NCI-H510A treated with DMSO at 0.1 percent for 48 hours (cell line): ENCODE results near the gene MASP2.
"Not testable (repeated sequence)": the region's sequence is repeated elsewhere in the genome, so short reads cannot be mapped to it uniquely, and the experiment has no call there.

Experiments
- DNase-seq: peaks from one replicate; lab custom pipeline; 2025; lab: John Stamatoyannopoulos, UW

MASP2 gene

DNA sequence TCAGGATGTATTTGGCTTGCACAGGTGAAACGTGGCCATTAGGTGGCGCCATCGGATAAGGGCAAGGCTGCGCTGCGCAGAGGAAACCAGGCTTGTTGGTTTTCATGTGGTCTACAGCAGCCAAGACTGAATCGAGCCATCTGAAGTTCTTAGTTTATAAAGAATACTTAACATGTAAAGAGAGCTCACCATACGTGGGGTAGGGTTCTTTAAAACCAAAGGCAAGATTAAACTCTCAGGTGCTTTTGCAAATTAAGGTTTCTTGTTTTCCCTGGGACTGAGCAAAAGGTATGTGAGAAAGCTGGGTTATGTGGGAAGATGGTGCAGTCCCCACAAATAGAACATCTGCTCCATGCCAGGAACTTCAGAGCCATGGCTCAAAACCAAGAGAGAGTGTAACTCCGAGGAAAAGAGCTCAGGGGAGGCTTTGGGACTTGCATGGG, 9.3 kb downstream of the MASP2 start:
- peak; percentile 100 for DNase-seq

DNA sequence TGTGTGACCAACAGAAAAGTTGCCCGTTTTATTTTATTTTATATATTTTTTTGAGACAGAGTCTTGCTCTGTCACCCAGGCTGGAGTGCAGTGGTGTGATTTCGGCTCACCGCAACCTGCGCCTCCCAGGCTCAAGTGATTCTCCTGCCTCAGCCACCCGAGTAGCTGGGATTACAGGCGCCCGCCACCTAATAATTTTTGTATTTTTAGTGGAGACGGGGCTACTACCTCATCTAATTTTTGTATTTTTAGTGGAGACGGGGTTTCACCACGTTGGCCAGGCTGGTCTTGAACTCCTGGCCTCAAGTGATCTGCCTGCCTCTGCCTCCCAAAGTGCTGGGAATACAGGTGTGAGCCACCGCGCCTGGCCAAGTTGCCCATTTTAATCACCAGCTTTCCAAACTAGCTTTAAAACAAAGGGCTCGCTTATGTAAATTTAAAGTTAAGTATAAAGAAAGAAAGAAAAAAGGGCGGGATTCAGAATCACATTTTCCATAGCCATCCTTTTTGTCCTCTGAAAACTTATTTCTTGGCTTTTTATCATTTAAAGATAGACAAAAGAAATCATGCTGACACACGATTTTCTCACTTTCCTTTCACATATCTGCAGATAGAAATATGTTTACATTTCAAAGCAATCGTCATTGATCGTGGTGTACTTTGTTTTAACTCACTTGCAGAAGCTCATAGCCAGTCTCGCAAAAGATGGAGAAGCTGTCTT, 9.9 kb downstream of the MASP2 start:
- DNase-seq, result not testable (repeated sequence)

DNA sequence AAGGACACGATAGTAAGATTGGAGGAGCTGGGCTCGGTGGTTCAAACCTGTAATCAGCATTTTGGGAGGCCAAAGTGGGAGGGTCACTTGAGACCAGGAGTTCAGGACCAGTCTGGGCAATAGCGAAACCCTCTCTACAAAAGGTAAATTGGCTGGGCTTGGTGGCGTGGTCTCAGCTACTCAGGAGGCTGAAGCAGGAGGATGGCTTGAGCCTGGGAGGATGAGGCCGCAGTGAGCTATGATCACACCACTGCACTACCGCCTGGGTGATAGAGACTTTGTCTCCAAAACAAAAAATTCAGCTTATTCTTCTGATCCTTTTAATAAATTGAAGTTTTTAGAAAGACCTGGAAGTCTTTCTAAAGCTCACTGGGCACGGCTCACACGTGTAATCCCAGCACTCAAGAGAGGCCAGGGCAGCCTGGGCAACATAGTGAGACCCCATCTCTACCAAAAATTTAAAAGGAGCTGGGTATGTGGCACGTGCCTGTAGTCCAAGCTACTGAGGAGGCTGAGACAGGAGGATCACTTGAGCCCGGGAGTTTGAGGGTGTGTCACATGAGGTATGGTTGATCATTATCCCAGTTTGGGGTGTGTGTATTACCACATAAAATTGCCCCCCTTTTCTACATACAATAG, 15.3 kb downstream of the MASP2 start:
- DNase-seq, result no peak

DNA sequence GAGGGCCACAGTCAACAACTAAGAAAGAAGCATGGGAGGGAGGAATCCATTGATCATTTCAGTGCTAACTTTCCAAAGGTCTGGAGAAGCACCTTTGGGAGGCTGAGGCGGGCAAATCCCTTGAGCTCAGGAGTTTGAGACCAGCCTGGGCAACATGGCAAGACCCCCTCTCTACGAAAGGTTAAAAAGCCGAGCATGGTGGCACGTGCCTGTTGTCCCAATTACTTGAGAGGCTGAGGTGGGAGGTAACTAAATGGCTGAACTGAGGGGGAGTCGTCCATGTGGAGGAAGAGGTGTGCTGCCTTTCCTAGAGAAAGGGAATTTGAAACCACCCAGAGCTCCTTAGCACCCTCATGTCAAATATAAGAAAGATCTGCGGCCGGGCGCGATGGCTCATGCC, 16.2 kb downstream of the MASP2 start:
- DNase-seq, result no peak

DNA sequence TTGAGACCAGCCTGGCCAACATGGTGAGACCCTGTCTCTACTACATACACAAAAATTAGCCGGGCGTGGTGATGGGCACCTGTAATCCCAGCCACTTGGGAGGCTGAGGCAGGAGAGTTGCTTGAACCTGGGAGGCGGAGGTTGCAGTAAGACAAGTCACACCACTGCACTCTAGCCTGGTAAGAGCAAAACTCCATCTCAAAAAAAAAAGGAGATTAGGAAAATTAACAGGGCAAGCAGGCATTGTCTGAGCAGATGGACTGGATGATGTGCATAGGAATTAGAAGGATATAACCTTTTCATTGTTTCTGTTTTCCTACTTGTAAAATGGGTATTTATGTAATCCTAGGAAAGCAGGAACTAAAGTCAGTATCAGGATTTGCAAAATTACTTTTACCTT, 19.0 kb downstream of the MASP2 start:
- no peak for DNase-seq

DNA sequence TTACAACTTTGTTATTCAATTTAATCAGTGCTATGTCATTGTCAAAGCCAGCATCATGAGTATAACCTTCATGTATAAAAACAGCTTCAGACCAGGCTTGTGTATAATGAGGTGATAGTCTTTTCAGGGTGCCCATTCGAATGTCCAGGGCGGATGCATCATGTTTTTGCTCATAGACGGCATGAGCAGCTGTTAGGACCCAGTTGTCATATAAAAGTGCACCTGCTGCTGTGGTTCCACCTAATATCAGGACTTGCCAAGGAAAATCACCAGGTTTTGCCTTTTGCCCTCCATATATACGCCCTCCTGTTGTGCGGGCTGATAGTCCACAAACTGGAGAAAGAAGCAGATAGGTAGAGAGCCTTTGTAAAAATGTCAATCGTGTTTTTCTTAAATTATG, 19.7 kb downstream of the MASP2 start:
- DNase-seq, result no peak

DNA sequence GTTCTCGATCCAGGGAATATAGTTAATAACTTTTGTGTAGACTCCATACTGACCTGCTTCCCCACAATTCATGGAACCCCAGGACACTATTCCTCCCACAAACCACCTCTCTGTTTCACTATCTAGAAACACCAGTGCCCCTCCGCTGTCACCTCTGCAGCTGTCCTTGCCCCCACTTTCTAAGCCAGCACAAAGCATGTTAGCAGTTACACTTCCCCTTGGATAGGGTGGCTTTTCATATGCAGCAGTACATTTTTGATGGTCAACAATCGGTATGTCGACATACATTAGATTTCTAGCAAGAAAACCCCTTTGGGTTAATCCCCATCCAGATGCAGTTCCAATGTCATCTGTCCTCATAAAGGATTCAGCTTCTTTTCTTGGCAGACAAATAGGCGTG, 20.1 kb downstream of the MASP2 start:
- DNase-seq, result no peak

DNA sequence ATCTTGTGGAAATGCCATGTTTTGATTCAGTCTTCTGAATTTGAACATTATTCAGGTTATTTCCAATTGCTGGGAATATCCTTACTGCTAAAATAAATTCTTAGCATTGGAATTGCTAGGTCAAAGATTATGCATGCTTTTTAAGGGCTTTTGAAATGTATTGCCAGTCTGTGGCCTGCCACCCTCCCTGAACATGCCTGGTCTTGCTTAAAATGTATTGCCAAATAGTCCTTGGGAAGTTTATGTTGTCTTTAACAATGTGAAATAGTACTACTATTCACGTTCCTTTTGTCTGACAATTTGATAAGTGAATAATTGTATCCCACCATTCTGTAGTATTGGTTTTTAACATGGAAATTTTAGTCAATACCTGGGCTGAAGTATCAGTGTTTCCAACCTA, 21.0 kb downstream of the MASP2 start:
- DNase-seq, result no peak

DNA sequence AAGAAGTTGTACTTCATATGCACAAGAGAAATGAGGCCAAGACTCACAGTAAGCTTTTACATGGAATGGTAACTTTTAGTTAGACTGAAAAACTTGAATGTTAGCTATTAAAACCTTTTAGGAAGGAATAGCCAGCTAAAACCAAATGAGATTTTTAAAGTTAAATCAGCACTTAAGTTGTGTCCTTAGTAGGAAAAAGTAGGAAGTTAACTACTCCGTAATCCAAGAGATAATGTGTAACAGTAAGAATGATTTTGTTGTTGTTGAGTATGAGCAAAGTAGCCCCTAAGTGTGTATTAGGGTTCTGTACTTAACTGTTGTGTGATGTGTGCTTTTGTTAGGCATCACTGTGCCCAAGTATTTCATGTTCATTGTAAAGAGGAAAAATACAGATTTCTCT, 21.4 kb downstream of the MASP2 start:
- no peak for DNase-seq

DNA sequence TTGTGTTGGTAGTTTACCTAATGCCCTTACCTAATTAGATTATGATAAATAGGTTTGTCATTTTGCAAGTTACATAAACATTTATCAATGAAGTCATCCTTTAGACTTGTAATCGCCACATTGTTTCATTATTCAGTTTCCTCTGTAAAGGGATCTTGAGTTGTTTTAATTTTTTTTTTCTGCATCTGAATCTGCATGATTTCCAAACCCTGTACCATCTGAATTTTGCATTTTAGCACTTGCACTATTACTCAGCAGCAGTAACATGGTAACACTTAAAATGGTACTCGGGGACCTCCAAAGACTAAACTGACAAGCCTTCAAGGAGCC, 22.2 kb downstream of the MASP2 start:
- DNase-seq, result no peak

DNA sequence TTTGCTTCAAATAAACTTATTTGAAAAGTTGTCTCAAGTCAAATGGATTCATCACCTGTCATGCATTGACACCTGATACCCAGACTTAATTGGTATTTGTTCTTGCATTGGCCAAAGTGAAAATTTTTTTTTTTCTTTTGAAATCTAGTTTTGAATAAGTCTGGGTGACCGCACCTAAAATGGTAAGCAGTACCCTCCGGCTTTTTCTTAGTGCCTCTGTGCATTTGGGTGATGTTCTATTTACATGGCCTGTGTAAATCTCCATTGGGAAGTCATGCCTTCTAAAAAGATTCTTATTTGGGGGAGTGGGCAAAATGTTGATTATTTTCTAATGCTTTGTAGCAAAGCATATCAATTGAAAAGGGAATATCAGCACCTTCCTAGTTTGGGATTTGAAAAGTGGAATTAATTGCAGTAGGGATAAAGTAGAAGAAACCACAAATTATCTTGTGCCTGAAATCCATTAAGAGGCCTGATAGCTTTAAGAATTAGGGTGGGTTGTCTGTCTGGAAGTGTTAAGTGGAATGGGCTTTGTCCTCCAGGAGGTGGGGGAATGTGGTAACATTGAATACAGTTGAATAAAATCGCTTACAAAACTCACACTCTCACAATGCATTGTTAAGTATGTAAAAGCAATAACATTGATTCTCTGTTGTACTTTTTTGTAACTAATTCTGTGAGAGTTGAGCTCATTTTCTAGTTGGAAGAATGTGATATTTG, 22.7 kb downstream of the MASP2 start:
- no peak for DNase-seq

DNA sequence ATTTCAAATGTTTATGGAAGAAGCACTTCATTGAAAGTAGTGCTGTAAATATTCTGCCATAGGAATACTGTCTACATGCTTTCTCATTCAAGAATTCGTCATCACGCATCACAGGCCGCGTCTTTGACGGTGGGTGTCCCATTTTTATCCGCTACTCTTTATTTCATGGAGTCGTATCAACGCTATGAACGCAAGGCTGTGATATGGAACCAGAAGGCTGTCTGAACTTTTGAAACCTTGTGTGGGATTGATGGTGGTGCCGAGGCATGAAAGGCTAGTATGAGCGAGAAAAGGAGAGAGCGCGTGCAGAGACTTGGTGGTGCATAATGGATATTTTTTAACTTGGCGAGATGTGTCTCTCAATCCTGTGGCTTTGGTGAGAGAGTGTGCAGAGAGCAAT, 23.8 kb downstream of the MASP2 start:
- no peak for DNase-seq

DNA sequence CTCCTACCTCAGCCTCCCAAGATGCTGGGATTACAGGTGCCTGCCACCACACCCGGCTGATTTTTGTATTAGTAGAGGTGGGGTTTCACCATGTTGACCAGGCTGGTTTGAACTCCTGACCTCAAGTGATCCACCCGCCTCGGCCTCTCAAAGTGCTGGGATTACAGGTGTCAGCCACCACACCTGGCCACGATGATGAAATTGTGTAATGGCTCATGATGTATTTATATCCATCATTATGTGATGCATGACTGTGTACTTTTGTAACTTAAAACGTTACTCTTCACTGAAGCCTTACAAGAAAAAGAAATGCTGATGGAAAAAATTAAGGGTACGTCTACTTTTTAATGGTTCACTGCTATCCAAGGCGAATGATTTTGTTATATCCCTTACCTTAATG, 27.1 kb downstream of the MASP2 start:
- DNase-seq, result no peak

DNA sequence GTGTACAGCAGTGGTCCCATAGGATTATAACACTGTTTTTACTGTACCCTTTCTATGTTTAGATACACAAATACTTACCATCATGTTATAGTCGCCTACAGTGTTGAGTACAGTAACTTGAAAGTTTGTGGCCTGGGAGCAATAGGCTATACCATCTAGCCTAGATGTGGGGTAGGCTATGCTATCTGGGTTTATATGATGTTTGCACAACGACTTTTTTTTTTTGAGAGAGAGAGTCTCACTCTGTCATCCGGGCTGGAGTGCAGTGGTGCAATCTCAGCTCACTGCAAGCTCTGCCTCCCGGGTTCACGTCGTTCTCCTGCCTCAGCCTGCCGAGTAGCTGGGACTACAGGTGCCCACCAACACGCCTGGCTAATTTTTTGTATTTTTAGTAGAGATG, 27.7 kb downstream of the MASP2 start:
- DNase-seq, result not testable (repeated sequence)

DNA sequence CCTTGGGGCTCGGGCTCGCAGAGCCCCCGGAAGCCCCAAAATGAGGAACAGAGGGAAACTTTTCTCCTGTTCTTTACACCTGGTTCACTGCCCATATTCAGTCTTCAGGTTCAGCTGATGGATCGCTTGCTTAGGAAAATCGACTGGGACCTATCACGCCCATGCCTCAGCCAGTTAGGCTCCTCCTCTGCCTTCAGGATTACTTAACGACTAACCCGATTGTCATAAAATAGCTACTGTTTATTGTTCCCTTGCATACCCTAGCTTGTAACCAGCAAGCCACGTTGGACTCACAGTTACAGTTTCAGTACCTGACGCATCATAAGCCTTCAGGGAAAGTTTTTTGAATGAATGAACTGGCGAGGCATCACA, 33.9 kb downstream of the MASP2 start:
- DNase-seq, result no peak

DNA sequence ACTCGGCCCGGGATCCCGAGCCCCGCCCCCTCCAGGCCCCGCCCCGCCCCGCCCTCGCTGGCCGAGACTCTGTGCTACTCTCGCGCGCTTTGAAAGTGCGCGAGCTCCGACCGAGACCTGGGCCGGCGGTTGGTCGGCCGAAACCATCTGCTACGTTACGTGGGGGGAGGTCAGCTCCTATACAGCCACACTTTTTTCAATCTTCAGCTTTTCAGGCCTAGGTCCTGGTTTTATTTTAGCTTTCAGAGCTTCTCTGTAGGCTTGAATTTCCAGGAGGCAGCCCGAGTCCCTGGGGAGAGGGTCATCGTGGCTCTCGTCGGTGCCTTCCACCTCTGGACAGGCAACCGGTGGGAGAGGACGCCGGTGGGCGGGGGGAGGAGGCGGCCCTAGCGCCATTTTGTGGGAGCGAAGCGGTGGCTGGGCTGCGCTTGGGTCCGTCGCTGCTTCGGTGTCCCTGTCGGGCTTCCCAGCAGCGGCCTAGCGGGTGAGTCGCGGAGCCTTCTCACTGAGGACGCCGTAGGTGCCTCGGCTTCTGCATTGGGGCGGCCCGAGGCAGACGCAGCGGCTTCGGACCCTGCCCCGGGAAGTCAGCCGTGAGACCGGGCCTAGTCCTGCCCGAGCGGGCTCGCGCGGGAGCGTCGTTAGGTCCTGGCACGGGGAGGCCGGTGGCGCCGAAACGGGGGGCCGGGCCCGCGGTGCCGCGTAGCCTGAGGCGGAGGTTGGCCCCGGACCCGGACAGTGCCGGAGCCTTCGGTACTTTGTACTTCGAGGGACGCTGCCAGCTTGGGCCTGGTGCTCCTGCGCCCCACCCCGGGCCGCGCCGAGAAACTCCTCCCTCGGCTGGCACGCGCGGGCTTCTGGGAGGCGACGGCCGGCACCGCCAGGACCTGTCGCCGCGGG, 34.5 kb downstream of the MASP2 start, which contains the start of gene TARDBP:
Gene TARDBP, plus strand, starts transcription at position 395 of the 900 bp plus-strand sequence. CDS start 1,074 bp downstream, outside the sequence.
- DNase-seq, result peak; percentile 100

DNA sequence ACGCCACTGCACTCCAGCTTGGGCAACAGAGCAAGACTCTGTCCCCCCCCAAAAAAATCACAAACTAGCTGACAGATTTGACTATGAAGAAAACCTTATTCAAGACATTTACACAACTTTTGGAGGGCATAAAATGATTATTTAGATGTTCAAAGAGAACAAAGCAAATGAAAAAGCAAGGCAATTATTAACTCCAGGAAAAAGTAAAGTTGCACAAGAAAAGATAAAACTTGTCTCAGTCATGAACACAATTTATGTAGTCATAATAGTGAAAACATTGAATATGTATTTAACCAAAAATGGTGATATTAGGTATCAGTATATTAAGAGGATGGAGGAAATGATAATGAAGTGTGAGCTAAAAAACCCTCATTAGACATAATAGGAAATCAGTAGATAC, 46.5 kb downstream of the MASP2 start:
- no peak for DNase-seq

DNA sequence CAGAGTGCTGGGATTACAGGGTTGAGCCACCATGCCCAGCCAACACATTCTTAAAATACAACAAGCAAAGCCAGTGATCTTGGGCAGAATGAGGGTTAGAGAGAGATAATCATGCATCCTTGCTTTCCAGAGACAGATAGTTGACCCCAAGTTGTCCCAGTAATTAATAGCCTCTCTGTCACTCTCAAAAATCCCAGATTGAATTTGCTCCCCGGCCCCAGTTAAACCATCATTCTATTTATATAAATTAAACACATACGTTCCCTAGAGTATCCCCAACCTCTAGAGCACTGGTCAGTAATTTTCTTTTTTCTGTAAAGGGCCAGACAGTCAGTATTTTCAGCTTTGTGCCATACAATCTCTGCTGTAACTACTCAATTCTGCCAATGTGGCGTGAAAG, 50.9 kb downstream of the MASP2 start:
- no peak for DNase-seq

DNA sequence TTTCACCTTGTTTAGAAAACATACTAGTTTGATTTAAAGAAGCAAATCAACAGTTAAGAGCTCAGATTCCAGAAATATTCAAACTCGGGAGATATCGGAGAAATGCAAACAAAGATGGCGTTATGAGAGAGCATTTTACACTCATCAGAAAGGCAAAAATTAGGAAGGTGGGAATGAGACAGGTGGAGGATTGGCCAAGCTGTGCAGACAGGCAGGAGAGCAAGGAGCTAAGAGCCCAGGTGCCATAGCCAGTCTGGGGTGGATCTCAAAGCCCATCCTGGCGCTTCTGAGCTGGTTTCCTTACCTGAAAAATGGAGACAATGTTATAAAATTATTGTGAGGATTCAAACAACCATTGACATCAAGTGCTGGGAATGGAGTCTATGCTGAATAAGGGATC, 54.2 kb downstream of the MASP2 start:
- no peak for DNase-seq

DNA sequence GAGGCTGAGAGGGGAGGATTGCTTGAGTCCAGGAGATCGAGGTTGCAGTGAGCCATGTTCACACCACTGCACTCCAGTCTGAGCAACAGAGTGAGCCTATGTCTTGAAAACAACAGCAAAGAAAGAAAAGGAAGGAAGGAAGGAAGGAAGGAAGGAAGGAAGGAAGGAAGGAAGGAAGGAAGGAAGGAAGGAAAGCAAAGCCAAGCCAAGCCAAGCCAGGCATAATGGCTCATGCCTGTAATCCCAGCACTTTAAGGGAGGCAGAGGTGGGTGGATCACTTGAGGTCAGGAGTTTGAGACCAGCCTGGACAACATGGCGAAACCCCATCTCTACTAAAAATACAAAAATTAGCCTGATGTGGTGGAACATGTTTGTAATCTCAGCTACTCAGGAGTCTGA, 55.0 kb downstream of the MASP2 start:
- not testable (repeated sequence) for DNase-seq

DNA sequence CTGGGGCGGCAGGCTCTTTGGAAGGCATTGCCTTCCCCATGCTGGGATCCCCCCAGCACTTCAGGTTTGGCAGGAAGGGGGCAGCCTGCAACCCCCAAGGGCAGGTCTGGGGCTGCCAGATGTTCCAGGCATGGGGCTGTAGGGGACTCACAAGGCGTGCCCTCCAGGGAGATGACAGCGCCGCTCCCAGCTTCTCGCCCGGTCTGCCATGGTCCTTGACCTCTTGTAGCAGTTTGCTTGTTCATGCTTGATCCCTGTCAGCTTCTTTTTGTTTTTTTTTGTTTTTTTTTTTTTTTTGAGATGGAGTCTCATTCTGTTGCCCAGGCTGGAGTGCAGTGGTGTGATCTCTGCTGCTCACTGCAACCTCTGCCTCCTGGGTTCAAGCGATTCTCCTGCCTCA, 56.2 kb downstream of the MASP2 start:
- no peak for DNase-seq

DNA sequence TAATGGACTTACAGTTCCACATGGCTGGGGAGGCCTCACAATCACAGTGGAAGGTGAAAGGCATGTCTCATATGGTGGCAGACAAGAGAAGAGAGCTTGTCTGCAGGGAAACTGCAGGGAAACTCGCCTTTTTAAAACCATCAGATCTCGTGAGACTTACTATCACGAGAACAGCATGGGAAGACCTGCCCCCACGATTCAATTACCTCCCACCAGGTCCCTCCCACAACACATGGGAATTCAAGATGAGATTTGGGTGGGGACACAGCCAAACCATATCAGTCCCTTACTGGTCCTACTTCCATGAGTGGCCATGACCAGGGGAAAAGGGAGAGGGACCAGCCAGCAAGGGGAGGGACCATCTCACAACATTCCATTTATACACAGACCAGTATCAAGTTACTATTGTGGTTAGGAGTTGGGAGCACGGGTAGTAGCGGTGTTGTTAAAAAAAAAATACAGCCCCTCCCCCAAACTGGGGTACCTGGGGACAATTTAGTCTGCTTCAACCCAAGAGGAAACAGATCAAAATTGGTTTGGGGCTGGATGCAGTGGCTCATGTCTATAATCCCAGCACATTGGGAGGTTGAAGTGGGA, 57.0 kb downstream of the MASP2 start:
- peak; percentile 84 for DNase-seq
